A673 (cell line): ENCODE data around the gene ADAMTS2.

Source experiments
- CTCF ChIP-seq: fragments of 300-800, 200-600 bp; sonication (generic); conservative IDR thresholded peaks from 2 replicates; pipeline ENCODE4 v1.5.1; 2017; ENCODE audit warnings: low read depth, mild to moderate bottlenecking, antibody characterized with exemption, low read length, moderate library complexity, mixed read lengths
- EZH2 ChIP-seq: fragments of 200-600 bp; sonication (generic); IDR thresholded peaks from 2 replicates; pipeline ENCODE4 v1.6.1; 2017; ENCODE audit warnings: borderline replicate concordance, low read depth, mild to moderate bottlenecking, mixed read lengths, antibody characterized with exemption, low read length; ENCODE audit not compliant: poor library complexity, severe bottlenecking

GRCh38 chr5:179120421-179120861 lies 224.8 kb downstream of the ADAMTS2 start:
- no peak for TF ChIP-seq CTCF
- no peak for TF ChIP-seq EZH2
